Measurements from ENCODE around the gene NF2.

Gene NF2

GRCh38 chr22:29726512-29727130, 123.2 kb downstream of the NF2 start:
- no peak for DNase-seq

- DNase-seq: no peak
These were observed 123.7 kb downstream of the NF2 start for GRCh38 chr22:29727131-29727523.

- no peak for DNase-seq
These were observed 125.7 kb downstream of the NF2 start for GRCh38 chr22:29729161-29729560.

- no peak for DNase-seq
These were observed 127.8 kb downstream of the NF2 start for GRCh38 chr22:29731058-29731850.

GRCh38 chr22:29732883-29733282, 129.4 kb downstream of the NF2 start:
- DNase-seq: no peak

GRCh38 chr22:29733362-29734201, 130.1 kb downstream of the NF2 start:
- DNase-seq: peak; percentile 28

GRCh38 chr22:29734406-29734805, 131.0 kb downstream of the NF2 start:
- no peak for DNase-seq

GRCh38 chr22:29734838-29735237, 131.4 kb downstream of the NF2 start:
- no peak for DNase-seq

GRCh38 chr22:29735416-29735815, 132.0 kb downstream of the NF2 start:
- DNase-seq: no peak

- DNase-seq: no peak
These were observed 134.1 kb downstream of the NF2 start for GRCh38 chr22:29737251-29738117.

GRCh38 chr22:29738118-29738815, 134.8 kb downstream of the NF2 start:
- DNase-seq: no peak

GRCh38 chr22:29739346-29739875, 136.0 kb downstream of the NF2 start:
- no peak for DNase-seq

- DNase-seq: no peak
These were observed 136.8 kb downstream of the NF2 start for GRCh38 chr22:29740216-29740615.

GRCh38 chr22:29741926-29742325, 138.5 kb downstream of the NF2 start:
- no peak for DNase-seq

- DNase-seq: no peak
These were observed 138.9 kb downstream of the NF2 start for GRCh38 chr22:29742326-29742725.

- DNase-seq: no peak
These were observed 141.5 kb downstream of the NF2 start for GRCh38 chr22:29744902-29745301.

- no peak for DNase-seq
These were observed 144.4 kb downstream of the NF2 start for GRCh38 chr22:29747832-29748231.
